ENCODE data around the gene IL31. TPM values are rescaled to one million over a fixed set of nuclear protein-coding genes. Genes with fewer than 3 reads are reported as not detected.

IL31 gene
- total RNA-seq, 2 experiments from 2014 or later = 3.8 to 4.0 TPM

DNA sequence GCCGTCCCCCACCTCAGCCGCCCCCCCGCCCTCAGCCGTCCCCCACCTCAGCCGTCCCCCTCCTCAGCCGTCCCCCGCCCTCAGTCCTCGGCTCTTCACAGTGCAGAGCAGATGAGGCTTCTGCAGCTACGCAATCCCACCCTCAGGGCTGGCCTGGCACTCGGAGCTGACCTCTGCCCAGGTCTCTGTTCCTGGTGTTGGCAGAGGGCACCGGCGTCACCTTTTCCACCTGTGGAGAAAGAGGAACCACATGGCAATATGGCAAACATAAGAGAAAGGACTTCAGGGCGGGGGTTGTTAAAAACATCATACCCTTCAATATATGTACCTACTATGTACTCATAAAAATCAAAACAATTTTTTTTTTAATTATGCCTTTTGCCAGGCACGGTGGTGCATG, 49.7 kb downstream of the IL31 start:
- ChIA-PET POLR2A (no interaction called here), CTCF (interaction anchor here (0.6 to 6.9 kb wide), 11 partner anchors 17 to 111 kb away, joined by 3 to 159 read pairs (median 15); no protein-coding TSS in a partner anchor)
- Mint-ChIP-seq H3K9me3 (no peaks in the 10 kb centered on the region), H3K4me3 (no peak overlapping the region), H3K4me1 (ENCODE audit: low read depth) (peaks cover 25% of the 10 kb centered on the region), H3K27me3 (no peaks in the 10 kb centered on the region), H3K27ac (no peak overlapping the region), H3K36me3 (peaks cover 4% of the 10 kb centered on the region)
- intact Hi-C loops (cut with micrococcal nuclease) = loop anchor here (5.0 kb wide), 1 partner anchor 42 kb away; no protein-coding TSS in a partner anchor
- DNase-seq = no peak

- CTCF ChIA-PET = interaction anchor here (0.6 to 6.9 kb wide), 29 partner anchors 9 to 247 kb away, joined by 3 to 159 read pairs (median 4); no protein-coding TSS in a partner anchor
These were observed 50.3 kb downstream of the IL31 start for GRCh38 chr12:122123761-122124145.

DNA sequence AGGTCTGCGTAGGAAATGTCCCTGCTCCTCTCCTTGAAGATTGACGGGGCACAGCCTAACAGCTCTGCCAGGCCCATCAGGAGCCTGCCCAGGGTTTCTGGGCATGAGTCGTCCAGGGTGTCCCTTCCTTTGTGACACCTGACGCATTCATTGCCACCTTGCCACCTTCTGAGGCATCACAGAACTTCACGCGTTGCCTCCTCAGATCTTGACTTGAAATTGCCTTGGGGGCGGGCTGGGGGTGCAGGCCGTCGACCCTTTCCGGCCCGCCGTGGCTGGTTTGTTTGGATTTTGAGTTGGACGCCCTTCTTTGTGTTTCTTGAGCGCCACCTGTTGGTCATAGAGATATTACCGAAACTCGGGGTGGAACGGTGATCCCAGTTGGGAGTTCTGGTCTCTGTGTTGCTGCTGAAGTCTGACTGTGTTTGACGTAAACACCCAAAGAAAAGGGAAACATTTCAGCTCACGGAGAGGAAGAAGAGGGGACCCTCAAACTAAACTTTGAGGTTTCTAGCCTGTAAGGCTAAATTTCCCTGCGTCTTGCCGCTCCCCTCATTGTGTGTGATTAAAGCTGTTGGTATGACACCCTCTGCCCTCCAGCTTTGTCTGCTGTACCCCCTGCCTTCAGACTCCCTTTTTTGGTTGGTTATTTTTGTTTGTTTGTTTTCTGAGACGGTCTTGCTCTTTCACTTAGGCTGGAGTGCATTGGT, 50.8 kb downstream of the IL31 start:
- Mint-ChIP-seq H3K4me3 (no peak overlapping the region), H3K4me1 (ENCODE audit: low read depth) (peaks cover 25% of the 10 kb centered on the region), H3K27me3 (no peaks in the 10 kb centered on the region), H3K27ac (no peak overlapping the region), H3K9me3 (no peaks in the 10 kb centered on the region), H3K36me3 (peaks cover 2% of the 10 kb centered on the region)
- CTCF ChIA-PET = interaction anchor here (0.6 to 6.9 kb wide), 36 partner anchors 7 to 329 kb away, joined by 3 to 159 read pairs (median 4); partner anchors contain the start of genes CFAP251 and RHOF
- POLR2A ChIA-PET = no interaction called here
- intact Hi-C loops (cut with micrococcal nuclease) = loop anchor here (1.0 to 5.0 kb wide), 2 partner anchors 41 to 69 kb away; no protein-coding TSS in a partner anchor
- DNase-seq = peak; percentile 79

More at GRCh38 chr12:122123761-122124145, 50.3 kb downstream of the IL31 start:
- H3K4me3 Mint-ChIP-seq = no peak overlapping the region
- H3K4me1 Mint-ChIP-seq (ENCODE audit: low read depth) = peaks cover 25% of the 10 kb centered on the region
- H3K36me3 Mint-ChIP-seq = peaks cover 4% of the 10 kb centered on the region
- no peaks in the 10 kb centered on the region for H3K27me3 Mint-ChIP-seq
- no peak for DNase-seq
- POLR2A ChIA-PET = no interaction called here
- H3K27ac Mint-ChIP-seq = no peak overlapping the region
- H3K9me3 Mint-ChIP-seq = no peaks in the 10 kb centered on the region
- intact Hi-C loops (cut with micrococcal nuclease) = loop anchor here (1.0 to 5.0 kb wide), 2 partner anchors 41 to 69 kb away; no protein-coding TSS in a partner anchor

Other genes with a start within 250 kb of the IL31 start
- 1 to 10 TPM; 3.6 to 4.0 TPM for gene BCL7A, start 152.3 kb downstream of the IL31 start, total RNA-seq
- 10 to 100 TPM; 17.5 to 19.6 TPM for gene MLXIP, start 95.5 kb downstream of the IL31 start, total RNA-seq
- gene LRRC43, start 8.9 kb upstream of the IL31 start, total RNA-seq = under 1 TPM; 0.41 to 0.76 TPM
- 1 to 10 TPM; 2.3 to 3.6 TPM for gene B3GNT4, start 29.5 kb upstream of the IL31 start, total RNA-seq
- 10 to 100 TPM; 51.8 to 52.0 TPM for gene DIABLO, start 51.8 kb upstream of the IL31 start, total RNA-seq
- gene VPS33A, start 92.3 kb upstream of the IL31 start, total RNA-seq = 10 to 100 TPM; 24.2 to 24.6 TPM
- gene CLIP1, start 248.4 kb upstream of the IL31 start, total RNA-seq = 10 to 100 TPM; 69.2 to 71.8 TPM